Stimulated activated CD4-positive, alpha-beta T cell treated with anti-CD3 and anti-CD28 coated beads, Interleukin-12 subunit alpha, Interleukin-12 subunit beta, amount 100 ng/mL, for 48 hours (primary cell): ENCODE data around the gene TBC1D9.
"Not testable (repeated sequence)": the region's sequence is repeated elsewhere in the genome, so short reads cannot be mapped to it uniquely, and the experiment has no call there.

ENCODE experiments used
- DNase-seq, 3 donors: peaks; one replicate each; pipeline ENCODE4 v3.0.0-alpha.2; 2020; ENCODE audit warnings: low read depth in 2 of 3, low spot score in 1 of 3

The TBC1D9 gene

DNA sequence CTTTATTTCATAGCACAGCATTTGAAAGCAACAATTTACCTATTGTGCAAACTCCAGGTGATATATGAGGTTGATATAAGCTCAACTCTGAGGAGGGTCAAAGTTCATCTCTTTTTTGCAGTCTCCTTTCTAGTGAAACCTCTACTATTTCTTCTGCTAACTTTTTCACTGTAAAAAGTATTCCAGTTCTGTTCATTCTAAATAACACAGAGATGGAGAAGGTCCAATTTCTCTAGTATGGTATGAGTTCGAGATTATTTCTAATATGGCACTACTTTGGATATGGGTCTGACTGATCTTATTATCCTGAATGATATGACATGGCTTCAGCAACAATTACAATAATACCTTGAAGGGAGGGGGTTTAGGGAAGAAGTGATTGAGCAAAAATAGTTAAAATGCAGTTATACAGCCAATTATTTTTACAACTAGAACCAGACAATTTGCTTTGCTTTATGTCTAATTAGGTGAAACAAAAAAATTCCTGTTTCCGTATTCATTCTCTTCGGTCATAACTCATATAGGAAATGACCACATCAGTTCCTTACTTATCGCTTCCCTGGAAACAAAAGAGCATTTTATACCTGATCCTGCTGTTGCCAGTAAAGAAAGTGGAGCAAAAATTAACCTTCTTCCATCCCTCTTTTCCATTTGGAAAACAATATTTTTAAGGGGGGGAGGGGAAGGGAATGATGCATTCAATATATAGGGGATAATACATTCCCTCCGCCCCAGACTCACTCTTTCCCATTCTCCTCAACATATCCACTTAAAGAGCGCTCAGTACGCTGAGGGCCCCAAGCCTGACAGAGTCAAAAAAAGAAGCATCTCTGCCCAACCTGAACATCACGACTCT is 1.0 kb downstream of the TBC1D9 start:
- no peak for DNase-seq

DNA sequence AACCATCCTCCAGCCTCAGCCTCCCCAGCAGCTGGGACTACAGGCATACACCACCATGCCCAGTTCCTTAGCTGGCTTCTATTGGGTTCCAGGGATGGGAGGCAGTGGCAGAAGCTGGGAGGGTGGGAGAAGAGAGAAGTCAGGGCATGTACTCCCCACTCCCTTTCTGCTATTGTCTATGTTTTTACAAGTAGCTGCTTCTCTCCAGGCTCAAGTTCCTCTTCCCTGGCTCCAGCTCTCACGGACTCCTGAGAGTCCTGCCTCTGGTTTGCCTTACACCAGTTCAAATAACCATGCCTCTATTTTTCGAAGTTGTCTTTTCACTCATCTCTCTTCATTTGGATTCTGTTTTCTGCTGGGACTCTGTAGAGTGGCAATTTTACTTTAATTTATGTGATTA is 2.9 kb downstream of the TBC1D9 start:
- no peak for DNase-seq

DNA sequence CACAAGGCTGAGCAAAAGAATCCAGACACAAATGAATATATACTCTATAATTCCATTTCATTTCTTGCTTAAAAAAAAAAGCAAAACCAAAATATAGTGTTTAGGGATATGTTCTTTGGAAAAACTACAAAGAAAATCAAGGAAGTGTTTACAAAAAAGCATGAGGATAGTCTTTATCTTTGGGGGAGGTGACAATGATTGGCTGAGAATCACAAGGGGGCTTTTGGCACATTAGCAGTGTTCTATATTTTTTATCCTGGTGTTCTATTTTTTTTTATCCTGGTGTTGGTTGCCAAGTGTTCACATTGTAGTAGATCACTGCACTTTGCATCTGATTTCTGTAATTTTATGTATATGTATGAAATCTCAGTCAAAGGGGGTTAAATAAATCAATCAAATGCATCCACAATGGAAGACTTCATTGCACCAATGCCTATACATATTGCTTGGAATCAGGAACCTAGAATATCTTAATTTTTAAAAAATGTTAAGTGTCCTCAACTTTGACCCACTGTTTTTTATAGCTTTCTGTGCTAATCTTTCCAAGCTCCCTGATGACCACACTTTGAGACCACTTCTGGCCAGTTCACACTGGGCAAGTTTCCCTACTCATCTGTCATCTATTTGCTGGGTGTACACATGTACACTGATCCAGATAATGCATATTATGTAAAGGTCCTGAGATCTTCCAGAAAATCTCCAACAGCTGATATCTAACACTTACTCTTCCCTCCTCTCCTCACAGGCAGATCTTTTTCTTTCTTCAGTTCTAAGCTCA is 3.7 kb downstream of the TBC1D9 start:
- no peak for DNase-seq

DNA sequence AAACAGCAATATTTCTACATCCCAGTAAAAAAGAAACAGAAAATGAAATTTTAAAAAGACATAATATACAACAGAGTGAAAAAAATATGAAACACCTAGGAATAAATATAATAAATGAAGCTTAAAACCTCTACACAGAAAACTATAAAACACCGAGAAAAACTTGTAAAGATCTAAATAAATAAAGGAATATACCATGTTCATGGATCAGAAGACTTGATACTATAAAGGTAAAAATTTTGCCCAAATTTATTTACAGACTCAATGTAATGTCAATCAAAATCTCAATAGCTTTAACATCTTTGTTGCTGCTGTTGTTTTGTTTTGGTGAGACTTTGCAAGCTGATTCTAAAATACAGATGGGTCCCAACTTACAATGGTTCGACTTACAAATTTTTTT is 5.7 kb downstream of the TBC1D9 start:
- DNase-seq: no peak

DNA sequence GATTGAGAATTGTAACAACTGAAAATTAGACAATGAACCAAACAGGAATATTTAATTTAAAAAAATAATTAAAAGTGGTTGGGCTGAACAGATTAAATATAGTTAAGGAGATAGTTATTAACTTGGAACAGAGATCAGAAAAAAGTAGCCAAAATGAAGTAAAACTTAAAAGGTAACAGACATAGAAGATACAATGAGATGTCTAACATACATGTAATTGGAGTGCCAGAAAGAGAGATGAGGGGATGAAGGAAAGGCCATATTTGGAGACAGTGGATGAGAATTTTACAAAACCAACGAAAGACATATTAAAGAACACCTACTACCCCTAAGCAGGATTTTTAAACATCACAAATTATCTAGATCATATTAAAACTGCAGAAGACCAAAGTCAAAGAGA is 8.0 kb downstream of the TBC1D9 start:
- no peak for DNase-seq

DNA sequence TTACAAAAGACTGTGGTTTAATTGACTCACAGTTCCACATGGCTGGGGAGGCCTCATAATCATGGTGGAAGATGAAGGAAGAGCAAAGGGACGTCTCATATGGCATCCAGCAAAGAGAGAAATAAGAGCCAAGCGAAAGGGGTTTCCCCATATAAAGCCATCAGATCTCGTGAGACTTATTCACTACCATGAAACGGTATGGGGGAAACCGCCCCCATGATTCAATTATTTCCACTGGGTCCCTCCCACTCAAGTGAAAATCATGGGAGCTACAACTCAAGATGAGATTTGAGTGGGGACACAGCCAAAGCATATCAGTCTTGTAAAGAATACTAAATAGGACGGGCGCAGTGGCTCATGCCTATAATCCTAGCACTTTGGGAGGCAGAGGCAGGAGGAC is 9.6 kb downstream of the TBC1D9 start:
- DNase-seq: not testable (repeated sequence)

DNA sequence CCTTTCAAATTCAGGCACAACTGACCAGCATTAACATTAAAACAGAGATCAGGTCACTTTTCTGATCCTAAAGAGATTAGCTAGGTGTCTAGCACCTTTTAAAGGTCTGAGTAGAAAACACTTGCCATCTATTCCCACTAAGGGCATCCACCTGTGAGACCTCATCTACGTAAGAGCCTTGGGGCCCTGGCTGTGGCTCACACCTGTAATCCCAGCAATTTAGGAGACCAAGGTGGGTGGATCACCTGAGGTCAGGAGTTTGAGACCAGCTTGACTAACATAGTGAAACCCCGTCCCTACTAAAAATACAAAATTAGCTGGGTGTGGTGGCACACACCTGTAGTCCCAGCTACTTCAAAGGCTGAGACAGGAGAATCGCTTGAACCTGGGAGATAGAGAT is 11.8 kb downstream of the TBC1D9 start:
- DNase-seq: no peak

DNA sequence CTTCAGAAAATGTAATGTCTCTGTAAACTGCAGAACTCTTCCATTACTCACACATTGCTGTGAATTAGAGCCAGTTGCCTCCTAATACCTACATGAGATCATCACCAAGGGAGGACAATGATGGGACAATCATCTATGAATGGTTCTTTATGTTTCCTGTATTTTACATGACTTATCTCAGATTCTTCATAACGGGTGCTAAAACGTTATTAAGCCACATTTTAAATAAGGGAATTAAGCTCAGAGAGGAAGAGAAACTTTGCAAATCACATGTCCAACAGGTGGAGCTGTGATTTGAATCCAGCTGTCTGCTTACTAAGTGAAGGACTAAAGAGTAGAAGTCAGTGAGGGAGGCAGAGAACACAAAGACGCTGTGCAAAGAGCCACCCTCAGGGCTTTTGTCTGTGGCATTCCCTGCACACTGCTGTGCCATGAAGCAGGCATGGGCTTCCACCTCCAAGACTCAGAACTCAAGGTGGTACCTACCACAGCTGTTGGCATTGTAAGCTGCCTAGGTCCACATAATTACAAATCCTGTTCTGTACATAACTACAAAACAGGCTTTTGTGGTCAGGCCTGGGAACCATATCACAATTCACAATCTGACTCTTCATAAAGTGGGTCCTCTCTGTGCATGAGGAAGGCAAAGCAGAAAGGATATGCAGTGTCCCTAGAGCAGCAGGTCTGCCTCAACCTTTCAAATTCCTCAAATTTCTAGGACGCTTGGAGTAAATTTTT is 12.8 kb downstream of the TBC1D9 start:
- DNase-seq: no peak

DNA sequence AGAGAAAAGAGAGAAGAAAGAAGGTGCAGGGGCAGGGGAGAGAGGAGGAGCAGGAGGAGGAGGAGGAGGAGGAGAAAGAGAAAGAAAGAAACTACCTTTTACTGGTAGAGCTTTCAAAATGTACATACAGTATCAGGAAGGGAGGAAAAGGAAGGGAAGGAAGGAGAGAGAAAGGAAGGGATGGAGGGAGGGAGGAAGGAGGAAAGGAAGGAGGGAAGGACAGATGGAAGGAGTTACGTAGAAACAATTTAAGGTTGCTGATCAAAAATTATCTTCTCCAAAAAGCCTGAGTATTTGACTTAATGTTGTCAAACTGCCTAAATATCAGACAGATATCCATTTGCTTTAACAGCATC is 13.4 kb downstream of the TBC1D9 start:
- DNase-seq: no peak

DNA sequence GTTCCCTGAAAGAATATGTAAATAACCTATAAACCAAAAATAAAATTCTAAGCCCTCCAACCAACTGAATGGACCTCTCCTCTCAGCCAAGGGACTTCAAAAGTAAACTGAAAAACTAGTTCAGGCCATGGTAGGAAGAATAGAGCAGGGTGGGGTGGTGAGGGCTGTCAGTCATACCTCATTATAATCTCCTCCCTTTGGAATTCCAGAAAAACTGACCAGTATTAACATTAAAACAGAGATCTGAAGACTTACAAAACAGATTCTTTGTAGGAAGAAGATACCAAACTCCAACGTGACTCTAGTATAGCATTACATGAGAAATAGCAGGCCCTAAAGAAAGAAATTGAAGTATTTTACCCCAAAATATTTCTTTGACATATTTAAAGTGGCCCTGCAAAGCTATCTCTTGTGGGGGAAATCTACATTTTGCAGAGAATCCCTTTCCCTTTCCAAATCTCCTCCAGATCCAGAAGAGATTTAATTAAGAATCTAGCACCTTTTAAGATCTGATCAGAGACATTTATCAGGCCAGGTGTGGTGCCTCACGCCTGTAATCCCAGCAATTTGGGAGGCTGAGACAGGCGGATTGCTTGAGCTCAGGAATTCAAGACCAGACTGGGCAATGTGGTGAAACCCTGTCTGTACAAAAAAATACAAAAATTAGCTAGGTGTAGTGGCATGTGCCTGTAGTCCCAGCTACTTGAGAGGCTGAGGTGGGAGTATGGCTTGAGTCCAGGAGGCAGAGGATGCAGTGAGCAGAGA is 15.1 kb downstream of the TBC1D9 start:
- DNase-seq: no peak

DNA sequence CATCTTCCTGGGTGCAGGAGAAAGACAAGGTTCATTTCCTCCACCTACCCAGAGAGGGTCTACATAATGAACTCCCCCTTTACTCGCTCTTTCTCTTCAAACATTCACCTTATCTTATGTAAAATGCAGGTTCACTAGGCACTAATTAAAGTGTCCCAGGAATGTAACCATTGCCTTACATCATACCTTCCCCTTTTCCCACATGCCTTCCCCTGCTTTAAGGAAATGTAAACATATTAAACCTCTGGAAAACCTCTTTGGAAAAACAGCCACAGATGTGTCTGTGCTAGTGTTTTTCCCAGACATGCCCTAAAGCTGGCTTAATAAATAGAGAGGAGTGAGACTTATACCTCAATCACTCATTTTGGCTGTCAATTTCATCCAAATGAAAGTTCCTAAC is 15.8 kb downstream of the TBC1D9 start:
- DNase-seq: no peak

DNA sequence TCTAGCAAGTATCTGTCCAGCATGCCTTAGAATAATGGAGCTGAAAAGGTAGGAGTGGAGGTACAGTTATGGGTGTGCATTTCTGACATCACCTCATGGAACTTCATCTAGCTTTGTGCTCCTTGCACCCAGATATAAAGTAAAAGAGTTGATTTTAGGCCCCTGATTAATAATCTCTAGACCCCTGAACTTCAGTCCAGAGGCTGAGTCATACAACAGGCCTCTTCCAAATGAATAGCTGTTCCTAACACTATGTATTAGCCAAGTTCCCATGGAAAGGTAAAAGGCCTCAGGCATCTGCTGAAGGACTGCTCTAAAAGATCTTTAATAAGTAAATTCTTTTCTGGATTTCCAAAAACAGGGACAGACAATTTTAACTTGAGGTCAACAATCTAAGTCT is 16.2 kb downstream of the TBC1D9 start:
- no peak for DNase-seq

DNA sequence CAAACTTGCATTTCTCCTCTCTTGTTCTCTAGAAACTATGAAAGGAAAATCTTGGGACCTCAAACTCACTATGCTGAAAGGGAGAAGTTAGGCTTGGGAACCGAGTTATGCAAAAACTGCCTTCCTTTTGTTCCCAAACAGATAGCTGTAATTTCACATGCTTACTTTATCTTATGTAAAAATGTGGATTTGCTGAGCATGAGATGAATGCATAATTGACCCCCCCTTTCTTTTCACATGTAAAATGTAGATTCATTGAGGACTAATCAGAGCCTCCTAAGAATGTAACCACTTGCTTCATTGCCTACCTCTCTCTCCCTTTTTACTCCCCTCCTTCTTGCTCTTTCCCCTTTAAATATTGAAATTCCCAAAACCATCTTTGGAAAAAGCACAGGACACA is 18.0 kb downstream of the TBC1D9 start:
- no peak for DNase-seq

DNA sequence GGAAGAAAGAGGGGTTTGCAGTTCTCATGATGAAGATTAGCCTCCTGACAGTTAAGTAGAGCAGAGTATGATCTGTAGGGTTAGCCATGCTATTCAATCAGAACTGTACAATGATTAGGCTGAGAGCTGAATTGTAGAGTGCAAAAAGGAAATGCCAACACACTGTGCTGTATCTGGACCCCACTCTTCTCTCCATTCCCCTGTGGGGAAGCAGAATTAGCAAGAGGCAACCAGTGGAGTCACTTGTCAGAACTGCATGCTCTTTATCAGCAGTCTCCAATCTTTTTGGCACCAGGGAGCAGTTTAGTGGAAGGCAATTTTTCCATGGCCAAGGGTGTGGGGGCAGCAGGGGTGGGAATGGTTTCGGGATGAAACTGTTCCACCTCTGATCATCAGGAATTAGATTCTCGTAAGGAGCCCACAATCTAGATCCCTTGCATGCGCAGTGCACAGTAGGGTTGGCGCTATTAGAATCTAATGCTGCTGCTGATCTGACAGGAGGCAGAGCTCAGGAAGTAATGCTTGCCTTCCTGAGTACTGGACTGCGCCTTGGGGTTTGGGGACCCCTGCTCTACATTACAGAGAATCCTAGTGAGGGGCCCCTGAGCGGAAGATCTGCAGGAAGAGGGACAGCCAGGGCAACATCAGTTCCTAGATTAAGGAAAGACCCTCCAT is 19.4 kb downstream of the TBC1D9 start:
- no peak for DNase-seq

DNA sequence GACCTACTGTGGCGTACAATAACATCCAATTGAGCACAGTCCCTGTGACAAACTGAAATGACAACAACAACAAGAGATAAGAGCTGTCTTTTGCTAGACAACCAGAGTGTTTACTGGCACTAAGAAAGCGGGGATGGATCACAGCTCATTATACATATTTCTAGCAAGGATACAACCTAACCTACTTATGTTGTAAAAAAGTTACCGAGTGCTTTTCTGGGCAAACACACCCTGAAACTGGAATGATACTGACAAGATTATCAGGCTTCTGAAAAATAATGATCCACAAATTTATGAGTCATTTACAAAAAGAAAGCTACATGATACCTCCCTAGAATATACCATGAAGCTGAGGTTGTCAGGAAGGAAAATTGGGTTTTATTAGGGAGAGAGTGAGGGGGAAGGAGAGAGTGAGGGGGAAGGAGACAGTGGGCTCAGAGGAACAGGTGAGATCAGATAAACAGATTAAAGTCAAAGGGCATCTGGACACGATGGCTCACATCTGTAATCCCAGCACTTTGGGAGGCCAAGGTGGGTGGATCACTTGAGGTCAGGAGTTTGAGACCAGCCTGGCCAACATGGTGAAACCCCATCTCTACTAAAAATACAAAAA is 20.3 kb downstream of the TBC1D9 start:
- no peak for DNase-seq

DNA sequence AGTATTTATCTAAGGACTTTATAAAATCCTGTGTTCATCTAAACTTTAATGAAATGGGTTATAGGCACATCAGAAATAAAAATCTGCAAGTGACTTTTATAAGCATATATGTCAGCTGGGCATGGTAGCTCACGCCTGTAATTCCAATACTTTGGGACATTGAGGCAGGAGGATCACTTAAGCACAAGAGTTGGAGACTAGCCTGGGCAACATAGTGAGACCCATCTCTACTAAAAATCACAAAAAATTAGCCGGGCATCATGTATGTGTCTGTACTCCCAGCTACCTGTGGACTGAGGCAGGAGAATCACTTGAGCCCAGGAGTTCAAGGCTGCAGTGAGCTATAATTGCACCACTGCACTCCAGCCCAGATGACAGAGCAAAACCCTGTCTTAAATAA is 20.9 kb downstream of the TBC1D9 start:
- DNase-seq: no peak

DNA sequence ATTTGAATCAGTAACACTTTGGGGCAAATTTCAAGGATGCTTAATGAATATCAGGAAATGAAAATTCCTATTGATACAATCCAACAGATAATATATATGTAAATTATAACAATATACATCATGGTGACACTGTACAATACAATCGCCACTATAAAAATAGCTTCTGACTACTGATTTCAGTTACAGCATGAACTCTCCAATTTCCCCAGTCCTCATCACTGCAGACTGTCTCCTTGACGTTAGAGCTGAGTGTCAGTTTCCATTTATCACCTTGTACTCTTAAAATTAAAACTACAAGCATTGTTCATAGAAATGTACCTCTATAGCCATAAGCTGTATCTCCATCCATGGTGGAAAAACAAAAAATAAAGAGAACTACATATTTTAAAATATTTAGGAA is 23.4 kb downstream of the TBC1D9 start:
- no peak for DNase-seq

DNA sequence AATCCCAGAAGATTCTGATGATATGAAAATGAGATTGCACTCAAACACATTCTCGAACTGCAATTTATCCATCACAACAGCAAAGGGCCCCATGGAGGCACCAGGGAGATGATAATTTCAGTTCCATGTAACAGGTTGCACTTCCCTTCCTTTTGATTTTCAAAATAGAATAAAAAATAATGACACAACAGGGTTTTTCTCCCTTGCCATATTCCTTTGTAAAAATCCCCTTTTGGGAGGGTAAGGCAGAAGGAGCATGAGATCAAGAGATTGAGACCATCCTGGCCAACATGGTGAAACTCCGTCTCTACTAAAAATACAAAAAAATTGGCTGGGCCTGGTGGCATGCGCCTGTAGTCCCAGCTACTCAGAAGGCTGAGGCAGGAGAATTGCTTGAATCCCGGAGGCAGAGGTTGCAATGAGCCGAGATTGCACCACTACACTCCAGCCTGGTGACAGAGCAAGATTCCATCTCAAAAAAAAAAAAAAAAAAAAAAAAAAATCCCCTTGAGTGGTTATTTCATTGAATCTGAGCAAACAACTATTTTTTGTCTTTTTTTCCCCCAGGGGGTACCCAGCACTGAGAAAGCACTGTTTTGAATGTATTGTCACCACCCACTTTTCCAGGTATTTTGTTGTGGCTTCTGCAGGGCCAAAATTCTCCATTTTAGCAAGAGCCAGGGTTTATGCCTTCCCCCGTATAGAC is 26.7 kb downstream of the TBC1D9 start:
- no peak for DNase-seq

DNA sequence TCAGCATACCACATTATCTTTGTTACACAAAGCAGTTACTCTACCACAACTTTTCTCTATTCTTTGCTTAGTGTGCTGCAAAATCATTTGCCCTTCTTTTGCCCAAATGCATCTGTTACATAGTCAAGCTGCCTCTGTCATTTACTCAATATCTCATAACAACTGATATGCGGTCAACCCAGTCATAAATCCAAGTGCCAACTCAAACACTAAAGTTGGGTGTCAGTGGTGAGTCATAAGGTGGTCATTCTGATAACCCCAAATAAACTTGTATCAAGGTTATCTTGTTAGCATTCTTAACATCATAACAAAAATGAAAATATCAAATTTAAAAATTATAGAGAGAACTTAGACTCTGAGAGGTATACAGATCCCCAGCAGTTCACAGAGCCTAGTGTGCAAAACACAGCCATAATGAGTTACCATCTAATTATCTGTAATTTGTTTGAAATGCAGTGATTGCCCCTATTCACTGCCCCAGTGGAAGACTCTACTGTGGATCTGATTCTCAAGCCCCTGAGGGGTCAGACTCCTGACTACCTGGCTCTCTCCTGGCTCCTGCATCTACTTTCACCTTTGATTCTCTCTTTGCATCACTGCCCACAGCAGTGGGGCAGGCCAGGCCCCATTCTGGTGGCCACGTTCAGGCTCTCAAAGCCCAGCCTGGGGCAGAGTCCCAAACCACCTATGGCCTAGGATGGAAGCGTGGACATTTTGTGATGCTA is 29.2 kb downstream of the TBC1D9 start:
- DNase-seq: no peak
